T-helper 22 cell (primary cell): ENCODE measurements around the gene MACROD2.

ENCODE experiments used
- DNase-seq: peaks from one replicate; pipeline ENCODE4 v3.0.0-alpha.2; 2020; ENCODE audit warnings: low read depth

MACROD2 gene

GRCh38 chr20:14582855-14583254, 587.5 kb downstream of the MACROD2 start:
- no peak for DNase-seq

DNA sequence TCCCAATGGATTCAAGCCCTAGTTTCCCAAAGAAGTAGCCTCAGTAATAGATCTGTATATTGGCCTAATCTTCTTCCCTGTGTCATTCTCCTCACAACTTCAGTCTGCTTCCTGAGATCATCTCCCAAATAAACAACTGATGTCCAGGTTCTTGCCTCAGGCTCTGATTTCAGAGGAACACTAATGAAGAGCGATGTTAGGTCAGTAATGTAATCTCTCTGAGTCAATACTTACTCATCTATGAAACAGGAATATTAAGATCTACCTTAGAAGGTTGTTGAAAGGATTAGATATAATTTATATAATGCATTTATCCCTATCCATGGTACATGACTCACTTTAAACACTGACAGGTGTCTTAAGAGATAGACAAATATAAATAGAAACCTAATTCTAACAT, 588.1 kb downstream of the MACROD2 start:
- DNase-seq = no peak

DNA sequence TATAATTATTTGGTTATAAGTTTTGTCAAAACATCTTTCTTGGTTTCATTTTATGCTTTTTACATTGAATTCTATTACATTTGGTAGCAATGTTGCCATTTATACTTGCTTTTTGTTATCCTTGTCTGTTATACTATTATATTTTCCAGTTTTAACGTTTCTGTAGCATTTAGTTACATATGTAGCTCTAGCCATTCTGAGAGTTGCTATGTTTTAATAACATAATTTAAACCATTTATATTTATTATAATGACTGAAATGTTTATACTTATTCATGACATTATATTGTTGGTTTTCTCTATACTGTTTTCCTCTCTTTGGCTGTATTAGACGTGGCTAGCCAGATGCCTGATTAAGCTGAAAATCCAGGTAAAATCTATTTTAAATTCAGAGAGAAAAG, 594.1 kb downstream of the MACROD2 start:
- no peak for DNase-seq

DNA sequence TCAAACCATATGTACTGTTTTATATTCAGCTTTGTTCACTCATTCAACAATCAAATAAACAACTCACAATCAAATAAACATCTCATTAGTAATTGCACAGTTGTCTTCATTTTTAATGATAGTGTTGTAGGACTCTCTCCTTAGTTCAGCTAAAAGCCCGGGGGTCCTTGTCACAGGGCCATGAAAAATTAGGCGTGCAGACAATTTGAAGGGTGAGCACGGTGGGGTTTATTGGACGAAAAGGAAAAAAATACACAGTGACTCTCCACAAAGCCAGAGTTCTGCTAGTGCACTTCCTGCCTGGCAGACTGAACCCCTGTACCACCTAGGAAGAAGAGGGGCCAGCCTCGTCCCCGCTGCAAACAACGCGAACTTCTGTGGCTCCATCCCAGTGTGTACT, 599.7 kb downstream of the MACROD2 start:
- DNase-seq = no peak

- no peak for DNase-seq
These were observed 601.9 kb downstream of the MACROD2 start for GRCh38 chr20:14597206-14597715.

DNA sequence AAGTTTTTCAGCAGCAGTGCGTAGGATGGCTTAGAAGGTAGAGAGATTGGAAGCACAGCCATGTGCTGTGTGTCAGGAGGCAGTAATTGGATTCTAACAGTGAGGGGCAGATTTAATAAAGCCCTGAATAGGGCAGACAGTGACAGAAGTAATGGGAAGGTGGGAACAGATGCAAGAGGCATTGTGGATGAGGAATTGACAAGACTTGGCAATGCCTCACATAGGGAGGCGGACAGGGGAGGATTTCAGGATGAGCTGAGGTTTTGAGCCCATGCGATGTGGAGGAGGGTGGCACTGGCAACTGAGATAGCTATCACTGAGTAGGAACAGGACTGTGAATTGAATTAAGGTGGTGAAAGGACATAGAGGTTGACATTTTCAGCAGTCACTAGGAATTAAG, 604.3 kb downstream of the MACROD2 start:
- DNase-seq = no peak

DNA sequence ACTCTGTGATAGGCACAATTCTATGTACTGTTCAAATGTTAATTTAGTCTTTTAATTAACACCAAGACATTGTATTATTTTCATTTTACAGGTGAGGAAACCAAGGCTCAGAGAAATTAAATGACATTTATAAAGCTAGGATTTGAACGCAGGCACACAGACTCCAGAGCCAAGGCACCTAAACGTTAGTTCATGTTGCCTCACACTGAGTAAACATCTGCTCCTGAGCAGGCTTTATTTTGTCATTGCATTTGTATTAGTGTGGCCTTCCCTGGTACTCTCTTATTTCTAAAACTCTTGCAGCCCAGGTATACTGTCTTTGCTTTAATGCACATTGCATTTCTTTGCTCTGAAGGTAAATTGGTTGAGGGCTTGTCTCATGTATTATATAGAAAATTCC, 605.2 kb downstream of the MACROD2 start:
- no peak for DNase-seq

GRCh38 chr20:14604143-14604542, 608.8 kb downstream of the MACROD2 start:
- DNase-seq = no peak

DNA sequence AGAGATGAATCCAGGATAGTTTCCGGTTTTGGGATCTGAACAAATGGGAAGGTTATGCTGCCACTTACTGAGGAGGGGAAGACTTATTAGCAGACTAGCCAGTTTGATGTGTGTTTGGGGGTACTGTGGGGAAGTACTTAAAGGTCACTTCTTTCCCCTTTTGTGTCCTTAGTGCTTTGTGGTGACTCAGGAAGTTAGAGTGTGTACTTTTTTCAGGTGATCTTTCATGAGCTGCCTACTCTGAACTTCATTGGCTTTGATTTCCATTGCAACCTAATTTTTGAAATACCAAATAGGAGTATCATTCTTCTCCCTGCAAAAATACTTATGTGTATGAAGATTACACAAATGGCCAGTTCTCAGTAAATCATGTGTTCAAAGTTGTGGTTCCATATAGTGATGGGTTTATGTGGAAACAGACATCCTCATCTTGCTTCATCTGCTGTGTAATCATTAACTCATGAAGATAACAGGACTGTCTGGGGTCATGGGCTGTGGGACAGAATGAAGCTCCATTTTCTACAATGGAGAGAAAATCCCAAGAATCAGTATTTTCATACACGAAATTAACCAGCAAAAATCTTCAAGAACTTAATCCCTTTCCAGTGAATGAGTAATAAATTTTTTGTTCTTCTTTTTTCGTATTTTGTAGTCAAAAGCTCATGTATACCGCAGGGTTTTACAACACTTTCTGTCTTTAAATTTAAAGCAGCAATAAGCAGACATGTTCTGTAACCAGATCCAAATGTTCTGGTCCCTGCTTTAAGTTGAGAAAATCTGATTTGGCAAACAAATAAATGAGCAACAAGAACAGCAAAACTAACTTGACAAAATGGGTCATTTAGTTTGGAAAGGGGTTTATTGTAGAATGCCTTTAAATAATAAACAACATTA, 614.3 kb downstream of the MACROD2 start:
- DNase-seq = no peak

- DNase-seq = no peak
These were observed 616.2 kb downstream of the MACROD2 start for GRCh38 chr20:14611479-14611878.

- DNase-seq = no peak
These were observed 617.1 kb downstream of the MACROD2 start for GRCh38 chr20:14612391-14612790.

- DNase-seq = no peak
These were observed 620.7 kb downstream of the MACROD2 start for GRCh38 chr20:14616003-14616402.

- no peak for DNase-seq
These were observed 621.8 kb downstream of the MACROD2 start for GRCh38 chr20:14617123-14617522.

- no peak for DNase-seq
These were observed 624.1 kb downstream of the MACROD2 start for GRCh38 chr20:14619411-14619810.

DNA sequence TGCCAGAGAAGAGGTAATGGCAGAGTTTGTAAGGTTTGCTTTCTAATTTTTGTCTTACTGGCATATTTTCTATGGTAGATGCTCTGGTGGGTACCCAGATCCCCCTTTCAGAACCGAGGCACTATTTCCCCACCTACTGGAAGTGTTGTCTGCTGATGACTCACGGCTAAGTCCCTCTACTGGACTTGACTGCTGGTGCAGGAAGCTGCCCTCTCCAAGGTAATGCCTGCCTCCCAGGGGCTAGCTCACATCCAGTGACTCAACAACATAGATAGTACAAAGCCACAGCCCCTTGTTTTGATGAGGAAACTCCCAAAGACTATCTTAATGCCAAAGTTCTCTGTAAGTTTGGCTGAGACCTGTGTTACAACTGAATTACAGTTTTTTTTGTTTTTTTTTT, 627.5 kb downstream of the MACROD2 start:
- no peak for DNase-seq

DNA sequence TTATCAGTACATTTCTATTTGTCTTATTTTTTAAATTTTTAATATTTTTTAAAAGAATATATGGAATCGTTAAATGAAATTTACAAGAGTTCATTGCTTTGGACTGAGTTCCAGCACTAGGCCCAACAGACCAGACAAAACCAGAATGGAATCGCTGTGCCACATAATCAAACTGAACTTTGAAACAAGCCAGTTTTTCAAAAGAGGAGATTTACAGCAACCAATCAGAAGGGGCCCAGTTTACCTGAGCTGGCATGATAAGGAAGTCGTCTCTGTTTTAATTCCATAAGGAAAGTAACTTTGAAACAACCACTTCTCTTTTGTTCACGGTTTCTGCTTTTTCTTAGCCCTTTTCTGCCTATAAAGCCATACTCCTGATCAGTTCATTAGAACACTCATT, 635.7 kb downstream of the MACROD2 start:
- no peak for DNase-seq

GRCh38 chr20:14632906-14633305, 637.6 kb downstream of the MACROD2 start:
- no peak for DNase-seq

GRCh38 chr20:14633507-14633906, 638.2 kb downstream of the MACROD2 start:
- no peak for DNase-seq

DNA sequence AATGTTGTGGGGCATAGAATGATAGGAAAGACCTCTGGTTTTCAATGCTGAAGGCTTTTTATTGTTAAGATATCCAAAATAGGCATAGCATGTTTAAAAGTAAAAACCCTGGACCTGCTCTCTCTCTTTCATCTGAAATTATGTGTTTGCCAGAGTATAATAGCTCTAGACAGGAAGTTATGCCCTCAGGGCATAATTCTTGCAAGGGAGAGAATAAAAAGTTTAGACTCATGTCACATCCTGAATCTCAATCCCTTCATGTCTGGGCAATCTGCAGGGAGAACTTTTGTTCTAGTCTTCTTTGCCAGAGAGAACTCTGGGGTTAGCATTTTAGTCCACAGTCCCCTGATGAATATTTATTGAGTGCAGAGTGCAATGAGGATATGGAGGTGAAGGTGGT, 639.3 kb downstream of the MACROD2 start:
- no peak for DNase-seq

DNA sequence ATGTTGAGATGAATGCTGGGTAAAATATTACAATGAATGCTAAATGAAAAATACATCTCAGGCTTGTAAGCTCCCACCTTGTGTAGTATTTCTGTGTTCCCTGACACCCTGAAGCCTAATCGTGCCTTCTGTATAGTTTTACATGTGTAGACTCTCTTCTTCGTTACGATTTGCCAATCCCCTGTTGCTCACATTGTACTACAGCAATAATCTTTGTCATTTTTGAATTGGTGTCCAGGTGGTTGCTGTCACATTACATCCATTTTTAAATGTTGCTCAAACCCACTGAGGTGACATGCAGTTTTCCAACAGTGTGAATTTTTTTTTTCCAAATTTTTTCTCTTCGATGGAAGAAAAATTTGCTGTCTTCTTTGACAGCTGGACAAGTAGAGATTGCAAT, 642.1 kb downstream of the MACROD2 start:
- no peak for DNase-seq

DNA sequence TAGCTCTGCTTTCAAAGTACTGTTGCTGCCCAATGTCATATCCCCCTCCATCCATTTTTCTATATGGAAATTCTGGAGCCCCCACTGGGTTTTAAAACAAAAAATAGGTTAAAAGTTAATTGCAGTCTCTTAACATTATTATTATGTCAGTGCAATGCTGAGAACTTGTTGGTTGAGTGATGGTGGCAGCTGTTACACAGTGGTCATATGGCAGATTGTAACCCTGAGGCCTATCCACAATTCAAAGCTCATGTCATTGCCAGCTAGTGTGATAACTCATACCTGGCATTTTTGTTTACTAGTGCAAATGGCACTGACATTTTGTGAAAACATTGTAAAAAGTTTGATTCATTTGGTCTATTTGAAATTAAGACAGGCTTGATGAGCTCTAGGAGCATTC, 647.8 kb downstream of the MACROD2 start:
- DNase-seq = no peak

GRCh38 chr20:14643556-14643955, 648.2 kb downstream of the MACROD2 start:
- no peak for DNase-seq

DNA sequence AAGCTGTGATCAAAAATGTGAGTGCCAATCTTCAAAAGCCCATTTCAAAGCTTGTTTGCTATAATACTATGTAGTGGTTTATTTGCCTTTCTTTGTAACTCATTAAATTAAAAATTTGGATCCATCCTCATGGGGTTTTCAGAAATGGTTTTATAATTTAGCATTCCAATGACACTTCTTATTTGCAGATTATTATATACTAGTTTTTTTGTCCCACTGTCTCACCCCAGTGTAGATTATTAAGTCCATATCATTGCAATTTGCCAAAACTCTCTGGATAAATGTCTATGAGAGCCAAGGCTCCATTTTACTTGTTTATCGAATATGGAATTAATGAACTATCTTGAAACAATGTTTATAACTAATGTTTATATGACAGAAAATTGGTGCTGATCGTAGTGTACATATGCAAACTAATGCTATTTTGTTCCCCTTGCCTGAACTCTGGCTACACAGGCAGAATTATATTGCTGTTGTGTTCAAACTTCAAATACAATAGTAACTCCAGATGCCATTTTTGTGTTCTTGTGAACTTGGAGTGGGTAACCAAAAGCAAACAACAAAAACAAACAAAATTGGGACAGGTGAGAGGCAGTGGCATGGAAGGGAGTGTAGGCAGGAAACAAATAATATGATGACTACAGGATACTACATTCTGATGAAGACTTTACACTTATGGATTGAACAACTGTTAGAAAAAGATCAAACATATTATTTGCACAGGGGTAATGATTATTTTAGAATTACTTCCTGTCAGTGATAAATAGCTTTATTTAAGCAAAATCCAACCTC, 649.2 kb downstream of the MACROD2 start:
- no peak for DNase-seq
